CD4-positive, alpha-beta T cell treated with Interleukin-15 for 1 hour (primary cell): ENCODE results near the gene AHNAK.
"Not testable (repeated sequence)": the region's sequence is repeated elsewhere in the genome, so short reads cannot be mapped to it uniquely, and the experiment has no call there.

Experiments used
- DNase-seq: peaks from one replicate; pipeline ENCODE4 v3.0.0-alpha.2; 2020

AHNAK gene

GRCh38 chr11:62546244-62546928, at the start of gene AHNAK:
AHNAK (minus strand) TSS chr11:62546806; CDS start chr11:62536098, 10,708 bp downstream.
- DNase-seq = peak; percentile 84

- no peak for DNase-seq
Measured at GRCh38 chr11:62595124-62595523, 48.5 kb upstream of the AHNAK start.

- DNase-seq = peak; percentile 82
Measured at GRCh38 chr11:62593434-62594044, 46.9 kb upstream of the AHNAK start.

GRCh38 chr11:62592989-62593421, 46.4 kb upstream of the AHNAK start:
- no peak for DNase-seq

- no peak for DNase-seq
Measured at GRCh38 chr11:62592146-62592815, 45.7 kb upstream of the AHNAK start.

- DNase-seq = peak; percentile 98
Measured at GRCh38 chr11:62591448-62592145, 45.0 kb upstream of the AHNAK start, which contains the start of gene TUT1. TUT1 (minus strand) TSS chr11:62591523; CDS start chr11:62591485, 38 bp downstream.

- no peak for DNase-seq
Measured at GRCh38 chr11:62588966-62589637, 42.5 kb upstream of the AHNAK start.

GRCh38 chr11:62585356-62585755, 38.8 kb upstream of the AHNAK start:
- DNase-seq = not testable (repeated sequence)

- not testable (repeated sequence) for DNase-seq
Measured at GRCh38 chr11:62581735-62582134, 35.1 kb upstream of the AHNAK start.

- DNase-seq = no peak
Measured at GRCh38 chr11:62580959-62581715, 34.5 kb upstream of the AHNAK start.

- DNase-seq = no peak
Measured at GRCh38 chr11:62579252-62579651, 32.6 kb upstream of the AHNAK start.

- DNase-seq = no peak
Measured at GRCh38 chr11:62578541-62578940, 31.9 kb upstream of the AHNAK start.

- DNase-seq = no peak
Measured at GRCh38 chr11:62577046-62577714, 30.6 kb upstream of the AHNAK start.

GRCh38 chr11:62575837-62576236, 29.2 kb upstream of the AHNAK start:
- DNase-seq = no peak

- no peak for DNase-seq
Measured at GRCh38 chr11:62575156-62575555, 28.6 kb upstream of the AHNAK start.

- DNase-seq = no peak
Measured at GRCh38 chr11:62574363-62575071, 27.9 kb upstream of the AHNAK start.

- peak; percentile 100 for DNase-seq
Measured at GRCh38 chr11:62573592-62574362, 27.2 kb upstream of the AHNAK start, which contains the start of gene EEF1G. EEF1G (minus strand) TSS chr11:62573891; CDS start chr11:62573842, 49 bp downstream.

GRCh38 chr11:62573006-62573591, 26.5 kb upstream of the AHNAK start:
- DNase-seq = peak; percentile 34

GRCh38 chr11:62572431-62572830, 25.8 kb upstream of the AHNAK start:
- no peak for DNase-seq
